Parathyroid adenoma (tissue), 2 donors: ENCODE results near the gene LENG9.

ENCODE experiments used
- H2AFZ ChIP-seq: fragments of 300-600 bp; sonication (generic); one replicate; pipeline ENCODE4 v1.7.0; 2017; ENCODE audit warnings: antibody characterized with exemption, mild to moderate bottlenecking
- H3K27ac ChIP-seq: fragments of 300-600 bp; sonication (generic); one replicate; pipeline ENCODE4 v1.7.0; 2017
- H3K27me3 ChIP-seq: fragments of 300-600 bp; sonication (generic); one replicate; pipeline ENCODE4 v1.7.0; 2017; ENCODE audit warnings: low read length; ENCODE audit not compliant: control insufficient read depth, insufficient read depth
- H3K36me3 ChIP-seq: fragments of 300-600 bp; sonication (generic); one replicate; pipeline ENCODE4 v1.7.0; 2017; ENCODE audit warnings: low read length; ENCODE audit not compliant: control insufficient read depth, insufficient read depth
- H3K4me1 ChIP-seq: fragments of 300-600 bp; sonication (generic); one replicate; pipeline ENCODE4 v1.7.0; 2017; ENCODE audit warnings: control low read depth
- H3K4me2 ChIP-seq: fragments of 300-600 bp; sonication (generic); one replicate; pipeline ENCODE4 v1.7.0; 2017; ENCODE audit warnings: low read length
- H3K4me3 ChIP-seq: fragments of 300-600 bp; sonication (generic); one replicate; pipeline ENCODE4 v1.7.0; 2017; ENCODE audit warnings: low read depth, low read length
- H3K79me2 ChIP-seq: fragments of 300-600 bp; sonication (generic); one replicate; pipeline ENCODE4 v1.7.0; 2017; ENCODE audit warnings: control low read depth
- H3K9ac ChIP-seq: fragments of 300-600 bp; sonication (generic); one replicate; pipeline ENCODE4 v1.7.0; 2017; ENCODE audit warnings: mild to moderate bottlenecking
- H3K9me3 ChIP-seq: fragments of 300-600 bp; sonication (generic); one replicate; pipeline ENCODE4 v1.7.0; 2017; ENCODE audit warnings: low read length; ENCODE audit not compliant: control insufficient read depth
- CTCF ChIP-seq: fragments of 300-600 bp; sonication (generic); IDR thresholded peaks from one replicate; pipeline ENCODE4 v1.7.0; 2017; ENCODE audit warnings: antibody characterized with exemption, mild to moderate bottlenecking
- donor health status: primary hyperparathyroidism.

The LENG9 gene

GRCh38 chr19:54424660-54425381 is 38.8 kb downstream of the LENG9 start:
- peaks cover 8% of the 10 kb centered on the region for H3K27me3 ChIP-seq
- H3K27ac ChIP-seq: no peak overlapping the region
- no peak for TF ChIP-seq CTCF
- H3K9me3 ChIP-seq: no peaks in the 10 kb centered on the region
- H3K9ac ChIP-seq: no peak overlapping the region
- H3K4me1 ChIP-seq: no peaks in the 10 kb centered on the region
- H3K4me2 ChIP-seq: no peak overlapping the region
- H3K36me3 ChIP-seq: no peaks in the 10 kb centered on the region
- H3K79me2 ChIP-seq: no peaks in the 10 kb centered on the region
- H2AFZ ChIP-seq: no peak overlapping the region
- H3K4me3 ChIP-seq: no peak overlapping the region

GRCh38 chr19:54424201-54424600 is 39.4 kb downstream of the LENG9 start:
- no peaks in the 10 kb centered on the region for H3K9me3 ChIP-seq
- H3K4me1 ChIP-seq: no peaks in the 10 kb centered on the region
- H3K79me2 ChIP-seq: no peaks in the 10 kb centered on the region
- no peak overlapping the region for H3K4me2 ChIP-seq
- H3K27ac ChIP-seq: no peak overlapping the region
- H3K4me3 ChIP-seq: no peak overlapping the region
- no peak for TF ChIP-seq CTCF
- H3K36me3 ChIP-seq: no peaks in the 10 kb centered on the region
- no peak overlapping the region for H2AFZ ChIP-seq
- H3K27me3 ChIP-seq: peaks cover 8% of the 10 kb centered on the region
- H3K9ac ChIP-seq: no peak overlapping the region

- no peaks in the 10 kb centered on the region for H3K9me3 ChIP-seq
- H2AFZ ChIP-seq: no peak overlapping the region
- no peak overlapping the region for H3K4me3 ChIP-seq
- H3K27ac ChIP-seq: no peak overlapping the region
- peaks cover 8% of the 10 kb centered on the region for H3K27me3 ChIP-seq
- H3K4me2 ChIP-seq: no peak overlapping the region
- H3K4me1 ChIP-seq: no peaks in the 10 kb centered on the region
- no peak for TF ChIP-seq CTCF
- no peaks in the 10 kb centered on the region for H3K36me3 ChIP-seq
- H3K9ac ChIP-seq: no peak overlapping the region
- H3K79me2 ChIP-seq: no peaks in the 10 kb centered on the region
These were observed 41.4 kb downstream of the LENG9 start for GRCh38 chr19:54422136-54422535.

- no peak overlapping the region for H2AFZ ChIP-seq
- H3K4me1 ChIP-seq: no peaks in the 10 kb centered on the region
- H3K79me2 ChIP-seq: no peaks in the 10 kb centered on the region
- no peak overlapping the region for H3K4me2 ChIP-seq
- no peak for TF ChIP-seq CTCF
- H3K4me3 ChIP-seq: no peak overlapping the region
- peaks cover 8% of the 10 kb centered on the region for H3K27me3 ChIP-seq
- H3K9ac ChIP-seq: no peak overlapping the region
- H3K36me3 ChIP-seq: no peaks in the 10 kb centered on the region
- H3K27ac ChIP-seq: no peak overlapping the region
- no peaks in the 10 kb centered on the region for H3K9me3 ChIP-seq
These were observed 42.1 kb downstream of the LENG9 start for GRCh38 chr19:54421521-54421920.

- H3K27me3 ChIP-seq: peaks cover 8% of the 10 kb centered on the region
- H3K9me3 ChIP-seq: no peaks in the 10 kb centered on the region
- no peak overlapping the region for H3K9ac ChIP-seq
- no peak for TF ChIP-seq CTCF
- H3K79me2 ChIP-seq: no peaks in the 10 kb centered on the region
- H3K27ac ChIP-seq: no peak overlapping the region
- H3K4me1 ChIP-seq: no peaks in the 10 kb centered on the region
- H2AFZ ChIP-seq: no peak overlapping the region
- no peak overlapping the region for H3K4me3 ChIP-seq
- H3K4me2 ChIP-seq: no peak overlapping the region
- no peaks in the 10 kb centered on the region for H3K36me3 ChIP-seq
These were observed 42.4 kb downstream of the LENG9 start for GRCh38 chr19:54421169-54421516.
